NCI-H2107 treated with DMSO at 0.1 percent for 48 hours (cell line): Measurements from ENCODE around the gene DRG1.
"Not testable (repeated sequence)": the region's sequence is repeated elsewhere in the genome, so short reads cannot be mapped to it uniquely, and the experiment has no call there.

Source experiments
- DNase-seq: peaks from one replicate; lab custom pipeline; 2025; ENCODE audit not compliant: unreplicated experiment; lab: John Stamatoyannopoulos, UW

Gene DRG1

DNA sequence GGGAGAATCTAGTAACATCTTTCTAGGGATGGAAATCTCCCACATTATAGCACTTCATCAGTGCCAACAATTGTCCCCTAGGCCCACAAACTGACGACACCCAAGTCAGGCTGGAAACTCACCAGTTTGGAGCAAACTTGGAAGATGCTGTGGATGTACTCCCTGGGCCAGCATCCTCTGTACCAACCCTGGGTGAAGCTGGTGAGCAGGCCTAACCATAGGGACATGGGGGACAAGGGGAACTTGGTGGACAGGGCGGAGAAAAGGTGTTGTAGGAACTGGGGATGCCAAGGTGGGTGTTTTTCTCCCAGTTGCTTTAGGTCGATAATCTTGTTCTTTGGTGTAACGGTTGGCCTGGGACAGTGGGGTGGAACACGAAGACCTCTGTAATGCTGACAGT lies 42.2 kb downstream of the DRG1 start:
- DNase-seq: no peak

DNA sequence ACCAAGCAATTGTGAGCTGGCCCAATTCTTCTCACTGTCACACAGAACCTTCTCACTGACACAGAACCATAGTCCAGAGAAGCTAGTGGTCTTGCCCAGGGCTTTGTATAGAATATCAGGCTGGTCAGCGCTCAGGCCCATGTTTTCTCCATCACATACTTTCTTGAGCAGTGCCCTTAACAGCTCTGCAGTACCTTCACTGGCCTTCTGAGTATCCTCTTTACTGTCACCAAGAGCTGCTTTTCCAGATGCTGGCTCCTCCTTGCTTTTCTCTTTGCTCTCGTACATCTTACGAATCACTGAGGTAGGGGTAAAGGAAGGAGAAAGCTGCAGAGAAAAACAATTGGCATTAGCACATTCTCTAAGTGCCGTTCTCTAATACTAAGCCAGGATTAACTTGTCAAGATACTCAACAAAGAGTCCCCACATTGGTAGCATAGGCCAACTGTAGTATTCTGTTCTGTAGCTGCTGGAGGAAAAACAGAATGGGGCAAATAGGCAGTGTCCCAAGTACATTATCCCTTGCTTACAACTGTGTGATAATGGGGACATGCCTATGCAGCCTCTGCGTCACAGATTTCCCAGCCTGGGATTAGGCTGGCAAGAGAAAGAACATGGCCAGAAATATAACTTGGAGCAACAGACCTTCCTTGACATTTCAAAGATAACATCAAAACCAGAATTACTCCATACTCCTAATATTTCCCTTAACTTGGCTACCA lies 43.5 kb downstream of the DRG1 start:
- DNase-seq: no peak

GRCh38 chr22:31443516-31443915 lies 44.1 kb downstream of the DRG1 start:
- no peak for DNase-seq

- no peak for DNase-seq
These were observed 46.2 kb downstream of the DRG1 start for GRCh38 chr22:31445642-31446041.

- DNase-seq: no peak
These were observed 46.8 kb downstream of the DRG1 start for GRCh38 chr22:31446208-31446607.

DNA sequence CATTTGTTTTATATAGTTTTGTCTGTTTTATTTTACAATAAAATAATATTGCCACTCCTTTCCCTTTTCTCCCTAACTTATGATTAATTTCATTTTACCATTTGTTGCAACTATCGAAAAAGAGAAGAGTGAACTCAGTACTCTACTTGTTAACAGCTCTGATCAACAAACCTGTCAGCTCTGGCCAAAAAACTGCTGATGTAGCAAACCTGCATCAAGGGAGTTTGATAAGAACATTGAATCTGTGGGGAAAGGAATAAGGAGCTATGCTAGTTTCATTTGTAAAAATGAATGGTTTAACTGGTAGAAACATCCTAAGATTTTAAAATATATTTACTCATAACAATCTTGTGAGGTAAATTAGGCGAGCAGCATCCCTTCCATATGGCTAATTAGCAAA lies 47.4 kb downstream of the DRG1 start:
- no peak for DNase-seq

DNA sequence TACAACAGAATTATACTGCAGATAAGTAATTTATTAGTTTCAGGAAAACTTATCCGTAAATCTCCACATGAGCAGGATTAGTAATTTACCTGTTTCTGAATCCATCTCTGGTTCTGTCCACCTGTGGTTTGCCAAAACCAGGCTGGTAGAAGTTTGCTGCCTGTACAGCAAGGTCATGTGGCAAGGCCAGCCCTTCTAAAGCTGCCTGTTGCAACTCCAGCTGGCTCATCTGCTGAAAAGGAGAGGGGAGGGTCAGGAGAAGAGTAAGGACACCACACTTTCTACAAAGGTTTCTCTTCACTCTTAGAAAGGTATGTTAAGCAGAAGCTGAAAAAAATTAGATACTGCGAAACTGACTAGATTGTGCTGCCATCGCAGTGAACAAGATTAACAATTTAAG lies 47.9 kb downstream of the DRG1 start:
- DNase-seq: no peak

GRCh38 chr22:31448382-31448781 lies 49.0 kb downstream of the DRG1 start:
- DNase-seq: no peak

- no peak for DNase-seq
These were observed 50.1 kb downstream of the DRG1 start for GRCh38 chr22:31449506-31449905.

GRCh38 chr22:31451709-31452571 lies 52.5 kb downstream of the DRG1 start:
- peak; percentile 4 for DNase-seq

- no peak for DNase-seq
These were observed 62.3 kb downstream of the DRG1 start for GRCh38 chr22:31461699-31462098.

- DNase-seq: no peak
These were observed 65.9 kb downstream of the DRG1 start for GRCh38 chr22:31465307-31465706.

GRCh38 chr22:31474743-31475142 lies 75.3 kb downstream of the DRG1 start:
- no peak for DNase-seq

DNA sequence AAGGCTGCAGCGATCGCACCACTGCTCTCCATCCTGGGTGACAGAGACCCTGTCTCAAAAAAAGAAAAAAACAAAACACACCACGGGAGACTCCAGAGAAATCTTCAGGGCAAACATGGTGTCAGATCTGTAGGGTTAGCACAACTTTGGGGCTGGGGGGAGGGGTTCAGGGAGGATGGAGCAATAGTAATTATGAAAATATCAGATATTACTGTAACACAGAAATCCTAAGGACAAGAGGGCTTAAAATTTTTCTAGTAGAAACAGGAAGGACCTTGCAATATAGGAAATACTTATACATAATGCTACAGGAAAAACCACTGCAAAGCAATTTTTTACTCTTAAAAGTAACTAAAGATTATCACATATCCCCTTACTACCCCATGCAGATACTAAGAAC lies 76.4 kb downstream of the DRG1 start:
- DNase-seq: no peak

DNA sequence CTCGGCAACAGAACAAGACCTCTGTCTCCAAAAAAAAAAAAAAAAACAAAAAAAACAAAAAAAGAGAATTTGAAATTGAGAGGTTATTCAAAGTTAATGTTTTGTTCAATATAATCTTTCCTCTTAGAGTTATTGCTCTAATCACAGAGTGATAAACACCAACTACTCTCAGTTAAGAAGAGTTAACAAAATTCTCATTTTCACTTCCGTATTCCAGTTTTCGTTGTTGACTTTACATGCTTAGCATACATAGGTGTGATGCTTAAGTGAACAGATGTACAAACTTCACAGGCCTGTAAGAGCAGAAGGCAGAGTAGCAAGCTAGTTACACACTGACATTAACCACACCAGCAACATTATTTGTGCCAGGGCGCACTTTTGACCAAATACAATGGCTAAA lies 77.9 kb downstream of the DRG1 start:
- no peak for DNase-seq

DNA sequence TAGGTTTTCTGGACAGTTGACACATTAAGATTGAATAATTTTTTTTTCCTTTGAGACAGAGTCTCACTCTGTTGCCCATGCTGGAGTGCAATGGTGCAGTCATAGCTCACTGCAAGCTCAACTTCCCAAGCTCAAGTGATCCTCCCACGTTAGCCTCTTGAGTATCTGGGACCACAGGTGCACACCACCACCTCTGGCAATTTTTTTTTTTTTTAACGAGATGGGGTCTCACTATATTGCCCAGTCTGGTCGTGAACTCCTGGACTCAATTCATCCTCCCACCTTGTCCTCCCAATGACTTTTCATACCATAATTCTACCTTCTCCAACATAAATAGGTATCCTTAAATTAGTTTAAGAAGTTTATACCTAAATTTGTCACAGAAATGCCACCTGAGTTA lies 81.7 kb downstream of the DRG1 start:
- no peak for DNase-seq

GRCh38 chr22:31482470-31482869 lies 83.1 kb downstream of the DRG1 start:
- not testable (repeated sequence) for DNase-seq
